ENCODE results near the gene PERP.

The PERP gene

GRCh38 chr6:138145402-138145801 lies 38.2 kb upstream of the PERP start:
- Histone ChIP-seq H4K20me1 (ENCODE audit: control insufficient read depth, insufficient read depth, low read depth, low read length) (no peaks in the 10 kb centered on the region), H3K27me3 (ENCODE audit: control insufficient read depth, low read length) (0 out of 2 replicates have a peak, but pooled peaks cover 2% of the 10 kb centered on the region), H3K36me3 (ENCODE audit: control insufficient read depth, low read length) (no peaks in the 10 kb centered on the region), H3K27ac (ENCODE audit: low read depth, low read length) (no peak overlapping the region), H3F3A (ENCODE audit: control insufficient read depth, insufficient read depth) (no peaks in the 10 kb centered on the region), H3K79me2 (ENCODE audit: control insufficient read depth, low read length) (no peaks in the 10 kb centered on the region), H3K9me2 (replicated peaks; ENCODE audit: control insufficient read depth, low read length) (no peaks in the 10 kb centered on the region), H3K9me3 (ENCODE audit: control insufficient read depth, insufficient read depth, low read length) (no peaks in the 10 kb centered on the region), H3K4me2 (ENCODE audit: low read length) (no peak overlapping the region), H3K4me1 (ENCODE audit: control insufficient read depth, low read length) (no peaks in the 10 kb centered on the region), H3K4me3 (ENCODE audit: low read length) (no peak overlapping the region)
- TF ChIP-seq CTCF (IDR thresholded peaks at IDR 0.05; ENCODE audit: low read depth, low read length, poor library complexity, severe bottlenecking) (no peak), EZH2phosphoT487 (IDR thresholded peaks at IDR 0.05; ENCODE audit: borderline replicate concordance, low read length) (no peak)

- H3K9me3 ChIP-seq (ENCODE audit: control insufficient read depth, insufficient read depth, low read length): no peaks in the 10 kb centered on the region
- H3K9me2 ChIP-seq (replicated peaks; ENCODE audit: control insufficient read depth, low read length): no peaks in the 10 kb centered on the region
- H3K4me3 ChIP-seq (ENCODE audit: low read length): no peak overlapping the region
- no peaks in the 10 kb centered on the region for H3F3A ChIP-seq (ENCODE audit: control insufficient read depth, insufficient read depth)
- H3K4me1 ChIP-seq (ENCODE audit: control insufficient read depth, low read length): no peaks in the 10 kb centered on the region
- H4K20me1 ChIP-seq (ENCODE audit: control insufficient read depth, insufficient read depth, low read depth, low read length): no peaks in the 10 kb centered on the region
- no peaks in the 10 kb centered on the region for H3K79me2 ChIP-seq (ENCODE audit: control insufficient read depth, low read length)
- H3K36me3 ChIP-seq (ENCODE audit: control insufficient read depth, low read length): no peaks in the 10 kb centered on the region
- no peak overlapping the region for H3K4me2 ChIP-seq (ENCODE audit: low read length)
- H3K27ac ChIP-seq (ENCODE audit: low read depth, low read length): no peak overlapping the region
- TF ChIP-seq CTCF (IDR thresholded peaks at IDR 0.05; ENCODE audit: low read depth, low read length, poor library complexity, severe bottlenecking) (no peak), EZH2phosphoT487 (IDR thresholded peaks at IDR 0.05; ENCODE audit: borderline replicate concordance, low read length) (no peak)
- H3K27me3 ChIP-seq (ENCODE audit: control insufficient read depth, low read length): 0 out of 2 replicates have a peak, but pooled peaks cover 2% of the 10 kb centered on the region
These were observed 35.6 kb upstream of the PERP start for GRCh38 chr6:138142806-138143205.

GRCh38 chr6:138129190-138129589 lies 22.0 kb upstream of the PERP start:
- Histone ChIP-seq H3K27ac (ENCODE audit: low read depth, low read length) (no peak overlapping the region), H3K79me2 (ENCODE audit: control insufficient read depth, low read length) (no peaks in the 10 kb centered on the region), H3K4me1 (ENCODE audit: control insufficient read depth, low read length) (no peaks in the 10 kb centered on the region), H4K20me1 (ENCODE audit: control insufficient read depth, insufficient read depth, low read depth, low read length) (no peaks in the 10 kb centered on the region), H3K9me3 (ENCODE audit: control insufficient read depth, insufficient read depth, low read length) (no peaks in the 10 kb centered on the region), H3K9me2 (replicated peaks; ENCODE audit: control insufficient read depth, low read length) (no peaks in the 10 kb centered on the region), H3K4me3 (ENCODE audit: low read length) (no peak overlapping the region), H3K27me3 (ENCODE audit: control insufficient read depth, low read length) (no peaks in the 10 kb centered on the region), H3K4me2 (ENCODE audit: low read length) (no peak overlapping the region), H3F3A (ENCODE audit: control insufficient read depth, insufficient read depth) (no peaks in the 10 kb centered on the region), H3K36me3 (ENCODE audit: control insufficient read depth, low read length) (no peaks in the 10 kb centered on the region)
- TF ChIP-seq EZH2phosphoT487 (IDR thresholded peaks at IDR 0.05; ENCODE audit: borderline replicate concordance, low read length): no peak
- TF ChIP-seq CTCF (IDR thresholded peaks at IDR 0.05; ENCODE audit: low read depth, low read length, poor library complexity, severe bottlenecking): no peak

- Histone ChIP-seq H3K27me3 (ENCODE audit: control insufficient read depth, low read length) (no peaks in the 10 kb centered on the region), H3K36me3 (ENCODE audit: control insufficient read depth, low read length) (no peaks in the 10 kb centered on the region), H3K4me3 (ENCODE audit: low read length) (no peak overlapping the region), H3K79me2 (ENCODE audit: control insufficient read depth, low read length) (no peaks in the 10 kb centered on the region), H3K27ac (ENCODE audit: low read depth, low read length) (no peak overlapping the region), H3K4me2 (ENCODE audit: low read length) (no peak overlapping the region), H3F3A (ENCODE audit: control insufficient read depth, insufficient read depth) (no peaks in the 10 kb centered on the region), H3K9me2 (replicated peaks; ENCODE audit: control insufficient read depth, low read length) (no peaks in the 10 kb centered on the region), H4K20me1 (ENCODE audit: control insufficient read depth, insufficient read depth, low read depth, low read length) (no peaks in the 10 kb centered on the region), H3K9me3 (ENCODE audit: control insufficient read depth, insufficient read depth, low read length) (no peaks in the 10 kb centered on the region), H3K4me1 (ENCODE audit: control insufficient read depth, low read length) (no peaks in the 10 kb centered on the region)
- TF ChIP-seq EZH2phosphoT487 (IDR thresholded peaks at IDR 0.05; ENCODE audit: borderline replicate concordance, low read length) (no peak), CTCF (IDR thresholded peaks at IDR 0.05; ENCODE audit: low read depth, low read length, poor library complexity, severe bottlenecking) (no peak)
These were observed 20.9 kb upstream of the PERP start for GRCh38 chr6:138128096-138128495.
